Keratinocyte (primary cell): ENCODE results near the gene NUTF2. TPM values are rescaled to one million over a fixed set of nuclear protein-coding genes. Genes with fewer than 3 reads are reported as not detected.

ENCODE experiments used
- DNase-seq: peaks from one replicate; pipeline ENCODE4 v3.0.0-alpha.2; 2011; ENCODE audit warnings: low read depth, missing footprints, low spot score
- FAIRE-seq: peaks from 2 replicates; lab custom pipeline; 2011; peaks lifted over from hg19 to GRCh38; lab: Jason Lieb, UNC
- H2AFZ ChIP-seq: 2 replicates; pipeline ENCODE4 v1.6.0; 2012; ENCODE audit warnings: low read length, control low read depth, inconsistent platforms; ENCODE audit not compliant: control insufficient read depth
- H3K27ac ChIP-seq: 2 replicates; pipeline ENCODE4 v1.5.1; 2011; ENCODE audit warnings: low read length; ENCODE audit not compliant: control insufficient read depth, insufficient read depth
- H3K27me3 ChIP-seq: 3 replicates; pipeline ENCODE4 v1.6.0; 2011; ENCODE audit warnings: low read length; ENCODE audit not compliant: control insufficient read depth, insufficient read depth; ENCODE audit errors: extremely low read depth
- H3K36me3 ChIP-seq, 2 experiments: 2 replicates in 1 of 2; 3 replicates in 1 of 2; pipeline ENCODE4 v1.5.1; 2011; ENCODE audit warnings: low read length in 2 of 2, mild to moderate bottlenecking in 1 of 2; ENCODE audit not compliant: control insufficient read depth in 2 of 2, insufficient read depth in 2 of 2; ENCODE audit errors: extremely low read depth in 1 of 2
- H3K4me1 ChIP-seq: 3 replicates; pipeline ENCODE4 v1.5.1; 2011; ENCODE audit warnings: low read length; ENCODE audit not compliant: control insufficient read depth, insufficient read depth; ENCODE audit errors: extremely low read depth
- H3K4me2 ChIP-seq: 3 replicates; pipeline ENCODE4 v1.6.0; 2011; ENCODE audit warnings: low read depth, low read length; ENCODE audit not compliant: control insufficient read depth, insufficient read depth; ENCODE audit errors: extremely low read depth
- H3K4me3 ChIP-seq, 3 experiments: fragments of 200-600 bp in 1 of 3; sonication (generic) in 1 of 3; 2 replicates in 2 of 3; 3 replicates in 1 of 3; pipeline ENCODE4 v1.5.1; 2011 to 2016; ENCODE audit warnings: low read length in 3 of 3, mild to moderate bottlenecking in 3 of 3, control low read depth in 2 of 3, inconsistent platforms in 1 of 3, low read depth in 1 of 3, mixed read lengths in 1 of 3, mixed run types in 1 of 3, moderate library complexity in 1 of 3; ENCODE audit not compliant: control insufficient read depth in 2 of 3, insufficient read depth in 2 of 3; ENCODE audit errors: extremely low read depth in 1 of 3
- H3K79me2 ChIP-seq: 2 replicates; pipeline ENCODE4 v1.6.0; 2012; ENCODE audit warnings: low read length; ENCODE audit not compliant: control insufficient read depth, insufficient read depth
- H3K9ac ChIP-seq: 3 replicates; pipeline ENCODE4 v1.6.0; 2011; ENCODE audit warnings: low read length; ENCODE audit not compliant: control insufficient read depth, insufficient read depth; ENCODE audit errors: extremely low read depth
- H3K9me1 ChIP-seq: 3 replicates; pipeline ENCODE4 v1.6.0; 2011; ENCODE audit warnings: low read length; ENCODE audit not compliant: control insufficient read depth, insufficient read depth; ENCODE audit errors: extremely low read depth
- H3K9me3 ChIP-seq: 2 replicates; pipeline ENCODE4 v1.5.1; 2012; ENCODE audit warnings: low read depth, low read length; ENCODE audit not compliant: control insufficient read depth
- H4K20me1 ChIP-seq: 3 replicates; pipeline ENCODE4 v1.6.0; 2011; ENCODE audit warnings: low read length; ENCODE audit not compliant: control insufficient read depth, insufficient read depth; ENCODE audit errors: extremely low read depth
- EZH2 ChIP-seq: IDR thresholded peaks from one replicate; pipeline ENCODE4 v1.6.1; 2012; ENCODE audit warnings: inconsistent platforms, mild to moderate bottlenecking, low read length, moderate library complexity
- dilution Hi-C: fragments of 300-500 bp; cut with MboI; formaldehyde crosslinking; loops from one replicate; pipeline ENCODE4 v1.7.0; 2020; ENCODE audit warnings: low sequenced_read_pairs; ENCODE audit not compliant: extremely low pct_ligation_motif_present
- polyA plus RNA-seq, 5 experiments: library from polyadenylated mRNA; depleted of rRNA in 3 of 5; stranded (reverse) in 3 of 5; stranded (forward) in 1 of 5; unstranded in 1 of 5; fragments of >200 nt; gene quantifications; 1 replicate in 1 of 5; 2 replicates in 3 of 5; 3 replicates in 1 of 5; pipeline versions ENCODE4 v1.2.1 to v1.2.3, GENCODE V29; 2011 to 2012; ENCODE audit warnings: missing spikeins in 2 of 5, low read depth in 1 of 5, low replicate concordance in 1 of 5
- TF ChIP-seq, protein P1 (sequence below), 3 experiments: IDR thresholded peaks in 1 of 3; conservative IDR thresholded peaks in 1 of 3; optimal IDR thresholded peaks in 1 of 3; 2 replicates in 2 of 3; 3 replicates in 1 of 3; pipeline versions ENCODE3 to v1.5.1; 2011; ENCODE audit warnings: low read length in 3 of 3, mild to moderate bottlenecking in 3 of 3, moderate library complexity in 2 of 3, control low read depth in 1 of 3, inconsistent platforms in 1 of 3; ENCODE audit not compliant: insufficient read depth in 2 of 3; ENCODE audit errors: extremely low read depth in 1 of 3

Gene NUTF2
- polyA plus RNA-seq, 1 donor (not counting 4 experiments of a cell fraction or from before 2014, with no cell fraction given): 189 TPM

DNA sequence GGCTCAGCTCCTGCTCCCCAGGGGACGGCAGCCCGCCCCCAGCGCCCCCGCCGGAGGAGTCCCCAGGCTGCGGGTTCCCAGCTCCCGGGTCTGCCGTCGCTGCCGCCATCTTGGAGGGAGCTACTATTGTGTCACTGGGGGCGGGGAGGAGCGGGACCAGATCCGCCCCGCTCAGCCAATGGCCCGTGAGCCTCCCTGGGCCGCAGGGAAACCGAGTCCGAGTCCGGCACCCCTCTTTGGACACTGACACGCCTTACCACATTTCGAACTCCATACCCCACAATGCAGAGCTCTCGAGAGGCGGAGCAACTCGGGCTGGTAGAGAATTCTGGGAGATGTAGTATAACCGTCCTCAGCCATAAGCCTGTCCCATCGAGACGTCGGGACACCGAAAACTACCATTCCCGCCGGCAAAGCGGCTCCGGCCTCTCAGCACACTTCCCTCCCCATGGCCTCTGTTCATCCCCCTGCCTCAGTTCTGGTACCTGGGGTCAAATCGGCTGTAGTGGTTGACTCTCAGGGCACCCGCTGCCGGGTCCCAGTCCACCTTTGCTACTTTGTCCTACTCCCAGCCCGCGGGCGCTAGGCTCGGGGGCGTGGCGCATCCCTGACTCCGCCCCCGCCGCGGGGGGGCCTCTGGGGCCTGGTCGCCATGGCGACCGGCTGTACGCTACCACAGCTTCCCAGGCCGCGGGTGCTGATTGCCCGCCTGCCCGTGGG lies 40.1 kb upstream of the NUTF2 start, which contains the start of the genes RANBP10 and TSNAXIP1:
Gene RANBP10 (minus strand): TSS at position 133 of the 720 bp plus-strand sequence. CDS start 24 bp downstream, at position 109.
Gene TSNAXIP1 (plus strand): TSS at position 462 of the 720 bp plus-strand sequence. CDS start 261 bp downstream, outside the sequence.
- DNase-seq: peak; percentile 97
- peak within 1 kb of the TSS; percentile 80 for H3K27ac ChIP-seq

DNA sequence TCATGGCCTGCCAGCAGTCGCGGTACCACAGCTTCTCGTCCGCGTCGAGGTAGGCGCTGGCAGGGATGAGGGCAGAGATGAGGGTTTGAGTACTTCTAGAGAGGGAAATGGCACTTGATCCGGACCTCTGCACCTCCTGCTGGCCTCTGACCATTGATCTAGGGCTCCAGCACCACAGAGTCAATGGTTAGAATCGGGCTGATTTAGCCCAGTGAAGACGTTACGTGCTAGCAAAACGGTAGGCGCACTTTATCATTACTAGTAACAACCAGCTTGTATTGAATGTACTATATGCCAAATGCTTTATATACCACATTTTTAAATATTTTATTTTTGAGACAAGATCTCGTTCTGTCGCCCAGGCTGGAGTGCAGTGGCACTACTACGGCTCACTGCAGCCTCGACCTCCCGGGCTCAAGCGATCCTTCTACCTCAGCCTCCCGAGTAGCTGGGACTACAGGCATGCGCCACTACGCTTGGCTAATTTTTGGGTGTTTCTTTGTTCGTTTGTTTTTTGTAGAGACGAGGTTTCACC lies 39.5 kb upstream of the NUTF2 start:
- peak overlapping the region; percentile 70 for H3K4me2 ChIP-seq
- peak overlapping the region; percentile 97 for H2AFZ ChIP-seq
- DNase-seq (no peak), FAIRE-seq (no peak)
- peak overlapping the region; percentile 68 for H3K27ac ChIP-seq
- peaks cover 0 to 4% of the 10 kb centered on the region in 2 experiments for H3K36me3 ChIP-seq
- H3K4me3 ChIP-seq: peak overlapping the region; percentile 62 to 96 (median 81)
- no peak for TF ChIP-seq EZH2
- TF ChIP-seq, protein P1, sequence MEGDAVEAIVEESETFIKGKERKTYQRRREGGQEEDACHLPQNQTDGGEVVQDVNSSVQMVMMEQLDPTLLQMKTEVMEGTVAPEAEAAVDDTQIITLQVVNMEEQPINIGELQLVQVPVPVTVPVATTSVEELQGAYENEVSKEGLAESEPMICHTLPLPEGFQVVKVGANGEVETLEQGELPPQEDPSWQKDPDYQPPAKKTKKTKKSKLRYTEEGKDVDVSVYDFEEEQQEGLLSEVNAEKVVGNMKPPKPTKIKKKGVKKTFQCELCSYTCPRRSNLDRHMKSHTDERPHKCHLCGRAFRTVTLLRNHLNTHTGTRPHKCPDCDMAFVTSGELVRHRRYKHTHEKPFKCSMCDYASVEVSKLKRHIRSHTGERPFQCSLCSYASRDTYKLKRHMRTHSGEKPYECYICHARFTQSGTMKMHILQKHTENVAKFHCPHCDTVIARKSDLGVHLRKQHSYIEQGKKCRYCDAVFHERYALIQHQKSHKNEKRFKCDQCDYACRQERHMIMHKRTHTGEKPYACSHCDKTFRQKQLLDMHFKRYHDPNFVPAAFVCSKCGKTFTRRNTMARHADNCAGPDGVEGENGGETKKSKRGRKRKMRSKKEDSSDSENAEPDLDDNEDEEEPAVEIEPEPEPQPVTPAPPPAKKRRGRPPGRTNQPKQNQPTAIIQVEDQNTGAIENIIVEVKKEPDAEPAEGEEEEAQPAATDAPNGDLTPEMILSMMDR (optimal IDR thresholded peaks at IDR 0.05 in 1 of 3, IDR thresholded peaks at IDR 0.05 in 1 of 3, conservative IDR thresholded peaks at IDR 0.05 in 1 of 3; ENCODE audit: extremely low read depth in 1 of 3, insufficient read depth in 2 of 3, low read length in 3 of 3): no peak
- H3K79me2 ChIP-seq: peaks cover 19% of the 10 kb centered on the region
- no peaks in the 10 kb centered on the region for H4K20me1 ChIP-seq
- H3K9me3 ChIP-seq: no peaks in the 10 kb centered on the region
- no peaks in the 10 kb centered on the region for H3K27me3 ChIP-seq
- peaks cover 10% of the 10 kb centered on the region for H3K4me1 ChIP-seq
- dilution Hi-C loops: no loop called here
- peaks cover 2% of the 10 kb centered on the region for H3K9me1 ChIP-seq
- H3K9ac ChIP-seq: peak overlapping the region; percentile 79

More for the DNA sequence above, 40.1 kb upstream of the NUTF2 start, which contains the start of the genes RANBP10 and TSNAXIP1:
- TF ChIP-seq, protein P1 (optimal IDR thresholded peaks at IDR 0.05 in 1 of 3, IDR thresholded peaks at IDR 0.05 in 1 of 3, conservative IDR thresholded peaks at IDR 0.05 in 1 of 3; ENCODE audit: extremely low read depth in 1 of 3, insufficient read depth in 2 of 3, low read length in 3 of 3): no peak
- TF ChIP-seq EZH2: no peak
- Histone ChIP-seq H3K9me3 (no peaks in the 10 kb centered on the region), H4K20me1 (no peaks in the 10 kb centered on the region), H2AFZ (peak within 1 kb of the TSS; percentile 97), H3K4me2 (peak within 1 kb of the TSS; percentile 99), H3K4me1 (peaks cover 10% of the 10 kb centered on the region), H3K4me3 (peak within 1 kb of the TSS; percentile 62 to 96 (median 94)), H3K79me2 (peaks cover 21% of the 10 kb centered on the region), H3K27me3 (no peaks in the 10 kb centered on the region), H3K9me1 (peaks cover 2% of the 10 kb centered on the region), H3K36me3 (peaks cover 0 to 4% of the 10 kb centered on the region in 2 experiments), H3K9ac (peak within 1 kb of the TSS; percentile 92)
- dilution Hi-C loops: no loop called here
- FAIRE-seq: peak; percentile 84
